ENCODE measurements around the gene ATRX.

GRCh38 chrX:77548751-77549150 lies 237.3 kb downstream of the ATRX start:
- TF ChIP-seq POLR2AphosphoS5 (IDR thresholded peaks at IDR 0.05; ENCODE audit: low read depth, low read length) (no peak), TAF1 (IDR thresholded peaks at IDR 0.05; ENCODE audit: borderline replicate concordance, low read depth, low read length) (no peak)

Data from GM12892 (cell line).